Measurements from ENCODE around the gene TMEM200C. TPM values are rescaled to one million over a fixed set of nuclear protein-coding genes. Genes with fewer than 3 reads are reported as not detected.

The TMEM200C gene
- total RNA-seq, 1 experiment from 2014 or later: 0.05 TPM

DNA sequence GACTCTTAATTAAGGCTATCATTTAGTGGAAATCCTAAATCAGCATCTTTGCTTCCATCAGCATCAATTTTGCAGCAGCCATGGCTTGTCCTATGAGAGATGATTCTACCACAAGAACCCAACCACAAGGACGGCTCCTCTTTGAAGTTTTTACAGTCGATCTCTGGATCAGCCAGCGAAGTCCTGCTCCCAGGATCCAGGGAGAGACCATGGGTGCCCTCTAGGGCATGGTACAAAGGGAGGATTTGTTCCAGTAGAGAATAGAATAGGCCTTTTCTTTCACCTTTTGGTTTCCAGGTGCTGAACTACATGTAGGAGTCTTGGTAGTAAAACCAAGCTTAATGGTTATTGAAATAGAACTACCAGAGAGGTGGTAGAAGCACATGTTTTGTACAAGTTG is 52.7 kb downstream of the TMEM200C start:
- Mint-ChIP-seq H3K27ac (ENCODE audit: unreplicated experiment) (no peak overlapping the region), H3K9me3 (ENCODE audit: unreplicated experiment) (no peaks in the 10 kb centered on the region), H3K4me1 (ENCODE audit: low read depth, unreplicated experiment) (no peaks in the 10 kb centered on the region), H3K27me3 (ENCODE audit: insufficient read depth, unreplicated experiment) (no peaks in the 10 kb centered on the region), H3K36me3 (ENCODE audit: insufficient read depth, unreplicated experiment) (no peaks in the 10 kb centered on the region), H3K4me3 (ENCODE audit: unreplicated experiment) (no peak overlapping the region)
- BruUV-seq (replicated peaks): no TSS peak
- CTCF ChIA-PET: no interaction called here
- Histone ChIP-seq H3K27me3 (replicated peaks; ENCODE audit: control insufficient read depth, insufficient read depth, low read length) (no peaks in the 10 kb centered on the region), H3K36me3 (ENCODE audit: control insufficient read depth, insufficient read depth, low read length) (no peaks in the 10 kb centered on the region), H3K4me1 (no peaks in the 10 kb centered on the region), H3K9me3 (no peaks in the 10 kb centered on the region), H3K4me3 (ENCODE audit: low read depth, low read length) (no peak overlapping the region)
- POLR2A ChIA-PET: no interaction called here
- intact Hi-C loops (cut with micrococcal nuclease; ENCODE audit: unreplicated experiment): loop anchor here (5.0 kb wide), 1 partner anchor 770 kb away; no protein-coding TSS in a partner anchor
- no peak for DNase-seq
- TF ChIP-seq CTCF (IDR thresholded peaks at IDR 0.05; ENCODE audit: insufficient read depth in 1 of 2, low read depth in 1 of 2, low read length in 1 of 2, severe bottlenecking in 1 of 2, unreplicated experiment in 1 of 2): no peak

GRCh38 chr18:5841518-5841917 is 53.8 kb downstream of the TMEM200C start:
- Mint-ChIP-seq H3K4me1 (ENCODE audit: low read depth, unreplicated experiment) (no peaks in the 10 kb centered on the region), H3K27ac (ENCODE audit: unreplicated experiment) (no peak overlapping the region), H3K9me3 (ENCODE audit: unreplicated experiment) (no peaks in the 10 kb centered on the region), H3K27me3 (ENCODE audit: insufficient read depth, unreplicated experiment) (no peaks in the 10 kb centered on the region), H3K4me3 (ENCODE audit: unreplicated experiment) (no peak overlapping the region), H3K36me3 (ENCODE audit: insufficient read depth, unreplicated experiment) (no peaks in the 10 kb centered on the region)
- BruUV-seq (replicated peaks): no TSS peak
- DNase-seq: no peak
- no peak for TF ChIP-seq CTCF (IDR thresholded peaks at IDR 0.05; ENCODE audit: insufficient read depth in 1 of 2, low read depth in 1 of 2, low read length in 1 of 2, severe bottlenecking in 1 of 2, unreplicated experiment in 1 of 2)
- H3K36me3 ChIP-seq (ENCODE audit: control insufficient read depth, insufficient read depth, low read length): no peaks in the 10 kb centered on the region
- CTCF ChIA-PET: no interaction called here
- POLR2A ChIA-PET: no interaction called here
- no peaks in the 10 kb centered on the region for H3K9me3 ChIP-seq
- H3K4me3 ChIP-seq (ENCODE audit: low read depth, low read length): no peak overlapping the region
- H3K4me1 ChIP-seq: no peaks in the 10 kb centered on the region
- intact Hi-C loops (cut with micrococcal nuclease; ENCODE audit: unreplicated experiment): loop anchor here (1.0 to 5.0 kb wide), 2 partner anchors 241 to 769 kb away; no protein-coding TSS in a partner anchor
- H3K27me3 ChIP-seq (replicated peaks; ENCODE audit: control insufficient read depth, insufficient read depth, low read length): no peaks in the 10 kb centered on the region

DNA sequence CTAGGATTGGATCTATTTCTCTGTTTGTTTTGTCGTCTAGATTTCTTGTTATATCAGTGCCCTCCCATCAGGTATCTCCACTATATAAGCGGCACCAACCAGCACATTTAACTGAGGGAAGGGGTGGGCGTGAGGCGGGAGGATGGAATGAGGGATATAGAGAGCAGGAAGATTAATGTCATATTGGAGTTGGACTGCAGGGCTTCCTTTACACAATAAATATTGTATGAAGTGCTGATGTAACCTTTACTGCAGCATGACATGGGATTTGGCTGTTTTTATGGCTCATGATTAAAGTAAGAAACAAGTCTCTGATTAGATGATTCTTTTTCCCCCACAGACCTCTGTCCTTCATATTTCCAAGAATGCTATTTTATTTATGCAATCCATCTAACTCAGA is 54.8 kb downstream of the TMEM200C start:
- no peaks in the 10 kb centered on the region for H3K9me3 ChIP-seq
- no peaks in the 10 kb centered on the region for H3K4me1 ChIP-seq
- Mint-ChIP-seq H3K36me3 (ENCODE audit: insufficient read depth, unreplicated experiment) (no peaks in the 10 kb centered on the region), H3K4me3 (ENCODE audit: unreplicated experiment) (no peak overlapping the region), H3K27me3 (ENCODE audit: insufficient read depth, unreplicated experiment) (no peaks in the 10 kb centered on the region), H3K9me3 (ENCODE audit: unreplicated experiment) (no peaks in the 10 kb centered on the region), H3K4me1 (ENCODE audit: low read depth, unreplicated experiment) (no peaks in the 10 kb centered on the region), H3K27ac (ENCODE audit: unreplicated experiment) (no peak overlapping the region)
- intact Hi-C loops (cut with micrococcal nuclease; ENCODE audit: unreplicated experiment): loop anchor here (5.0 kb wide), 1 partner anchor 768 kb away; no protein-coding TSS in a partner anchor
- BruUV-seq (replicated peaks): no TSS peak
- no peaks in the 10 kb centered on the region for H3K27me3 ChIP-seq (replicated peaks; ENCODE audit: control insufficient read depth, insufficient read depth, low read length)
- TF ChIP-seq CTCF (IDR thresholded peaks at IDR 0.05; ENCODE audit: insufficient read depth in 1 of 2, low read depth in 1 of 2, low read length in 1 of 2, severe bottlenecking in 1 of 2, unreplicated experiment in 1 of 2): no peak
- no peak for DNase-seq
- ChIA-PET CTCF (no interaction called here), POLR2A (no interaction called here)
- no peak overlapping the region for H3K4me3 ChIP-seq (ENCODE audit: low read depth, low read length)
- no peaks in the 10 kb centered on the region for H3K36me3 ChIP-seq (ENCODE audit: control insufficient read depth, insufficient read depth, low read length)
